ENCODE measurements around the gene CRYAA.
"Not testable (repeated sequence)": the region's sequence is repeated elsewhere in the genome, so short reads cannot be mapped to it uniquely, and the experiment has no call there.

Gene CRYAA

GRCh38 chr21:43181033-43181432, 12.2 kb downstream of the CRYAA start:
- not testable (repeated sequence) for H3K9ac ChIP-seq (ENCODE audit: low read depth, low read length); H3K27me3 ChIP-seq (ENCODE audit: control insufficient read depth, insufficient read depth, low read length); H3K4me1 ChIP-seq (ENCODE audit: control insufficient read depth, insufficient read depth, low read length); H3K9me3 ChIP-seq (replicated peaks; ENCODE audit: low read length); H3K4me2 ChIP-seq (ENCODE audit: low read length); H3K4me3 ChIP-seq (ENCODE audit: low read length); H3K36me3 ChIP-seq (ENCODE audit: insufficient read depth, low read length)

- H3K36me3 ChIP-seq (ENCODE audit: insufficient read depth, low read length); H3K9me3 ChIP-seq (replicated peaks; ENCODE audit: low read length); H3K4me2 ChIP-seq (ENCODE audit: low read length); H3K9ac ChIP-seq (ENCODE audit: low read depth, low read length); H3K4me1 ChIP-seq (ENCODE audit: control insufficient read depth, insufficient read depth, low read length); H3K4me3 ChIP-seq (ENCODE audit: low read length): not testable (repeated sequence)
- H3K27me3 ChIP-seq (ENCODE audit: control insufficient read depth, insufficient read depth, low read length): peaks cover 26% of the 10 kb centered on the region
These were observed 18.5 kb downstream of the CRYAA start for GRCh38 chr21:43187268-43187667.

DNA sequence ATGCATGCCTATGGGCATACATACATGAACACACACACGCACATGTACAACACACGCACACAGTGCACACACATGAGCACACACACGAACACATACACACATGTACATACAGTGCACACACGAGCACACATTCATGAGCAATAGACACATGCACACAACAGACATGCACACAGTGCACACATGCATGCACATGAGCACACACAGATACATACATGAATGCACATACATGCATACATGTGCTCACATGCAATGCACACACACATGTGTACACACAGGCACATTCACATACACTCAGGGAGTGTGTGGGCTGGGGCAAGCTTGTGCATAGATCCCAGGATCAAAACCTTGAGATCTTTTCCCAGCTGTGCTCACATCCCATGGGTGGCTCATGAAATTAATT, 18.9 kb downstream of the CRYAA start:
- H3K4me3 ChIP-seq (ENCODE audit: low read length): no peak overlapping the region
- H3K27me3 ChIP-seq (ENCODE audit: control insufficient read depth, insufficient read depth, low read length): peaks cover 26% of the 10 kb centered on the region
- peaks cover 3% of the 10 kb centered on the region for H3K4me1 ChIP-seq (ENCODE audit: control insufficient read depth, insufficient read depth, low read length)
- no peak overlapping the region for H3K9ac ChIP-seq (ENCODE audit: low read depth, low read length)
- H3K9me3 ChIP-seq (replicated peaks; ENCODE audit: low read length): no peaks in the 10 kb centered on the region
- no peak overlapping the region for H3K4me2 ChIP-seq (ENCODE audit: low read length)
- H3K36me3 ChIP-seq (ENCODE audit: insufficient read depth, low read length): no peaks in the 10 kb centered on the region

- Histone ChIP-seq H3K36me3 (ENCODE audit: insufficient read depth, low read length) (no peaks in the 10 kb centered on the region), H3K9ac (ENCODE audit: low read depth, low read length) (no peak overlapping the region), H3K27me3 (ENCODE audit: control insufficient read depth, insufficient read depth, low read length) (peaks cover 26% of the 10 kb centered on the region), H3K4me1 (ENCODE audit: control insufficient read depth, insufficient read depth, low read length) (peaks cover 3% of the 10 kb centered on the region), H3K4me2 (ENCODE audit: low read length) (no peak overlapping the region), H3K9me3 (replicated peaks; ENCODE audit: low read length) (no peaks in the 10 kb centered on the region), H3K4me3 (ENCODE audit: low read length) (no peak overlapping the region)
These were observed 19.4 kb downstream of the CRYAA start for GRCh38 chr21:43188181-43188580.

GRCh38 chr21:43188592-43189210, 19.9 kb downstream of the CRYAA start:
- Histone ChIP-seq H3K4me1 (ENCODE audit: control insufficient read depth, insufficient read depth, low read length) (peaks cover 7% of the 10 kb centered on the region), H3K4me2 (ENCODE audit: low read length) (peak overlapping the region; percentile 28), H3K27me3 (ENCODE audit: control insufficient read depth, insufficient read depth, low read length) (peaks cover 26% of the 10 kb centered on the region), H3K4me3 (ENCODE audit: low read length) (no peak overlapping the region), H3K9ac (ENCODE audit: low read depth, low read length) (no peak overlapping the region), H3K36me3 (ENCODE audit: insufficient read depth, low read length) (no peaks in the 10 kb centered on the region), H3K9me3 (replicated peaks; ENCODE audit: low read length) (no peaks in the 10 kb centered on the region)

DNA sequence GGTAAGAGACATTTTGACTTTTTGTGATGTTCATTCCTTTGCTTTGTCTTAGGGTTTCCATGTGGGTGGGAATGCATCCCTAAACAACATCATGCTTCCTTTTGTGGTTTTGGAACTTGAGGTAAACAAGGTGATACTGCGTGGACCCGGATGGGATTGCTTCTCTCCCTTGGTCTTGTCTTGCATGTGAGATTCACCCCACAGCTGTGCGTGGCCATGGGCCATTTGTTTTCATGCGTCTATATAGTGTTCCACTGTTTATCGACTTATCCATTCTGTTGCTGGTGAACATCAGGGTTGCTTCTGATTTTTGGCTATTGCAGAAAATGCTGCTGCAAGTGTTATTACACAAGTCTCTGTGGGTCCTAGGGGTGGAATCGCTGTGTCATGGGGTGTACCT, 21.1 kb downstream of the CRYAA start:
- peaks cover 20% of the 10 kb centered on the region for H3K4me1 ChIP-seq (ENCODE audit: control insufficient read depth, insufficient read depth, low read length)
- H3K4me3 ChIP-seq (ENCODE audit: low read length): no peak overlapping the region
- H3K27me3 ChIP-seq (ENCODE audit: control insufficient read depth, insufficient read depth, low read length): peaks cover 26% of the 10 kb centered on the region
- no peak overlapping the region for H3K9ac ChIP-seq (ENCODE audit: low read depth, low read length)
- no peaks in the 10 kb centered on the region for H3K36me3 ChIP-seq (ENCODE audit: insufficient read depth, low read length)
- H3K9me3 ChIP-seq (replicated peaks; ENCODE audit: low read length): no peaks in the 10 kb centered on the region
- H3K4me2 ChIP-seq (ENCODE audit: low read length): no peak overlapping the region

DNA sequence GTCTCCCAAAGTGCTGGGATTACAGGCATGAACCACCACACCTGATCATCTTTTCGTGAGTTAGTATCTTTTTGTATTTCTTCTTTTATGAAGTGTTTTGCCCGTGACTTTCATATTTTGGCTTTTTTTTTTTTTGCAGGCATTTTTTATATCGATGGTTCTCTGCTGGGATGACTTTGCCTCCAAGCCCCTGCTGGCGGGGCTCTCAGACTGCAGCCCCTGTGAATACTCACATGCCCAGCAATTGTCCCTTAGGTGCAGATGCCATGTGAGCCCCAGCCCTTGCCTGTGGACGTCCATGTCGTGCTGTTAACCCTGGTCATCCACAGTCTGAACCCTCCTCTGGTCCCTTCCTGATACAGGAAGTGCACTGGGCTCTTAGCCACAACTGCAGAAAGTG, 21.7 kb downstream of the CRYAA start:
- H3K9me3 ChIP-seq (replicated peaks; ENCODE audit: low read length): no peaks in the 10 kb centered on the region
- peaks cover 26% of the 10 kb centered on the region for H3K27me3 ChIP-seq (ENCODE audit: control insufficient read depth, insufficient read depth, low read length)
- H3K36me3 ChIP-seq (ENCODE audit: insufficient read depth, low read length): no peaks in the 10 kb centered on the region
- H3K4me1 ChIP-seq (ENCODE audit: control insufficient read depth, insufficient read depth, low read length): peaks cover 26% of the 10 kb centered on the region
- no peak overlapping the region for H3K4me2 ChIP-seq (ENCODE audit: low read length)
- no peak overlapping the region for H3K9ac ChIP-seq (ENCODE audit: low read depth, low read length)
- no peak overlapping the region for H3K4me3 ChIP-seq (ENCODE audit: low read length)

DNA sequence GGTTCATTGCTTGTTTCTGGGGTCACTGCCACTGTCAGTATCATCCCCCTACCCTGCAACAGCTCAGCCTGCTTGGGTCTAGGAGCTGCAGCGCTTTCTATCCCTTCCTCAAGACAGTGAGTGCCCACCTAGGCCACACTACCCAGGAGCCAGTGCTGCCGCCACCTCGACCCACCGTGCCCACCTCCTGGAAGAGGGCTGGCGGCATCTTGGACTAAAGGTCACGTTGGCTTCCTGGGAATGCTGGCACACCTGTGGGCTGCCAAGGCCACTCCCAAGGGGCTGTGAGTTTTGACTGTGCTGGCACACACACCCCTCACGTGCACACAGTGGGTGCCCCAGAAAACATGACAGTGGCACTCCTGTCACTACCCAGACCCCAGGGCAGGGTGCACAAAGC, 22.1 kb downstream of the CRYAA start:
- Histone ChIP-seq H3K27me3 (ENCODE audit: control insufficient read depth, insufficient read depth, low read length) (peaks cover 26% of the 10 kb centered on the region), H3K4me2 (ENCODE audit: low read length) (no peak overlapping the region), H3K9ac (ENCODE audit: low read depth, low read length) (no peak overlapping the region), H3K4me3 (ENCODE audit: low read length) (no peak overlapping the region), H3K9me3 (replicated peaks; ENCODE audit: low read length) (no peaks in the 10 kb centered on the region), H3K4me1 (ENCODE audit: control insufficient read depth, insufficient read depth, low read length) (peaks cover 30% of the 10 kb centered on the region), H3K36me3 (ENCODE audit: insufficient read depth, low read length) (no peaks in the 10 kb centered on the region)

- Histone ChIP-seq H3K4me1 (ENCODE audit: control insufficient read depth, insufficient read depth, low read length) (peaks cover 34% of the 10 kb centered on the region), H3K4me3 (ENCODE audit: low read length) (no peak overlapping the region), H3K4me2 (ENCODE audit: low read length) (no peak overlapping the region), H3K36me3 (ENCODE audit: insufficient read depth, low read length) (no peaks in the 10 kb centered on the region), H3K27me3 (ENCODE audit: control insufficient read depth, insufficient read depth, low read length) (peaks cover 26% of the 10 kb centered on the region), H3K9me3 (replicated peaks; ENCODE audit: low read length) (no peaks in the 10 kb centered on the region), H3K9ac (ENCODE audit: low read depth, low read length) (no peak overlapping the region)
These were observed 22.7 kb downstream of the CRYAA start for GRCh38 chr21:43191521-43191920.

GRCh38 chr21:43191971-43192370, 23.2 kb downstream of the CRYAA start:
- H3K4me1 ChIP-seq (ENCODE audit: control insufficient read depth, insufficient read depth, low read length): peaks cover 38% of the 10 kb centered on the region
- H3K4me3 ChIP-seq (ENCODE audit: low read length): no peak overlapping the region
- no peaks in the 10 kb centered on the region for H3K9me3 ChIP-seq (replicated peaks; ENCODE audit: low read length)
- H3K4me2 ChIP-seq (ENCODE audit: low read length): no peak overlapping the region
- H3K36me3 ChIP-seq (ENCODE audit: insufficient read depth, low read length): no peaks in the 10 kb centered on the region
- H3K27me3 ChIP-seq (ENCODE audit: control insufficient read depth, insufficient read depth, low read length): peaks cover 26% of the 10 kb centered on the region
- H3K9ac ChIP-seq (ENCODE audit: low read depth, low read length): no peak overlapping the region

GRCh38 chr21:43192501-43193081, 23.8 kb downstream of the CRYAA start:
- Histone ChIP-seq H3K4me1 (ENCODE audit: control insufficient read depth, insufficient read depth, low read length) (peaks cover 41% of the 10 kb centered on the region), H3K4me2 (ENCODE audit: low read length) (no peak overlapping the region), H3K9ac (ENCODE audit: low read depth, low read length) (no peak overlapping the region), H3K9me3 (replicated peaks; ENCODE audit: low read length) (no peaks in the 10 kb centered on the region), H3K27me3 (ENCODE audit: control insufficient read depth, insufficient read depth, low read length) (peaks cover 26% of the 10 kb centered on the region), H3K4me3 (ENCODE audit: low read length) (no peak overlapping the region), H3K36me3 (ENCODE audit: insufficient read depth, low read length) (no peaks in the 10 kb centered on the region)

- H3K4me3 ChIP-seq (ENCODE audit: low read length): no peak overlapping the region
- no peaks in the 10 kb centered on the region for H3K9me3 ChIP-seq (replicated peaks; ENCODE audit: low read length)
- H3K36me3 ChIP-seq (ENCODE audit: insufficient read depth, low read length): no peaks in the 10 kb centered on the region
- H3K9ac ChIP-seq (ENCODE audit: low read depth, low read length): peak overlapping the region; percentile 3
- H3K27me3 ChIP-seq (ENCODE audit: control insufficient read depth, insufficient read depth, low read length): peaks cover 27% of the 10 kb centered on the region
- peaks cover 40% of the 10 kb centered on the region for H3K4me1 ChIP-seq (ENCODE audit: control insufficient read depth, insufficient read depth, low read length)
- no peak overlapping the region for H3K4me2 ChIP-seq (ENCODE audit: low read length)
These were observed 24.4 kb downstream of the CRYAA start for GRCh38 chr21:43193088-43193650.
